B cell (primary cell): ENCODE results near the gene CCDC14.

ENCODE experiments used
- CTCF ChIP-seq: fragments of 200-600 bp; IDR thresholded peaks from one replicate; pipeline ENCODE4 v1.8.0; 2022; ENCODE audit warnings: antibody characterized with exemption, mild to moderate bottlenecking
- EZH2 ChIP-seq: IDR thresholded peaks from 2 replicates; pipeline ENCODE4 v1.6.1; 2012; ENCODE audit warnings: borderline replicate concordance, low read depth, mild to moderate bottlenecking, moderate library complexity, low read length; ENCODE audit not compliant: insufficient read depth, poor library complexity, severe bottlenecking

GRCh38 chr3:123919353-123919752, 41.7 kb downstream of the CCDC14 start:
- TF ChIP-seq CTCF (no peak), EZH2 (no peak)
